Skeletal muscle cell (primary cell): ENCODE data around the gene LRFN3.

Source experiments
- DNase-seq: peaks from one replicate; pipeline ENCODE4 v3.0.0-alpha.2; 2010; ENCODE audit warnings: low read depth
- H3K4me3 ChIP-seq: 2 replicates; pipeline ENCODE4 v1.5.1; 2011; ENCODE audit warnings: low read depth, mild to moderate bottlenecking, control low read depth, low read length, moderate library complexity

Gene LRFN3

DNA sequence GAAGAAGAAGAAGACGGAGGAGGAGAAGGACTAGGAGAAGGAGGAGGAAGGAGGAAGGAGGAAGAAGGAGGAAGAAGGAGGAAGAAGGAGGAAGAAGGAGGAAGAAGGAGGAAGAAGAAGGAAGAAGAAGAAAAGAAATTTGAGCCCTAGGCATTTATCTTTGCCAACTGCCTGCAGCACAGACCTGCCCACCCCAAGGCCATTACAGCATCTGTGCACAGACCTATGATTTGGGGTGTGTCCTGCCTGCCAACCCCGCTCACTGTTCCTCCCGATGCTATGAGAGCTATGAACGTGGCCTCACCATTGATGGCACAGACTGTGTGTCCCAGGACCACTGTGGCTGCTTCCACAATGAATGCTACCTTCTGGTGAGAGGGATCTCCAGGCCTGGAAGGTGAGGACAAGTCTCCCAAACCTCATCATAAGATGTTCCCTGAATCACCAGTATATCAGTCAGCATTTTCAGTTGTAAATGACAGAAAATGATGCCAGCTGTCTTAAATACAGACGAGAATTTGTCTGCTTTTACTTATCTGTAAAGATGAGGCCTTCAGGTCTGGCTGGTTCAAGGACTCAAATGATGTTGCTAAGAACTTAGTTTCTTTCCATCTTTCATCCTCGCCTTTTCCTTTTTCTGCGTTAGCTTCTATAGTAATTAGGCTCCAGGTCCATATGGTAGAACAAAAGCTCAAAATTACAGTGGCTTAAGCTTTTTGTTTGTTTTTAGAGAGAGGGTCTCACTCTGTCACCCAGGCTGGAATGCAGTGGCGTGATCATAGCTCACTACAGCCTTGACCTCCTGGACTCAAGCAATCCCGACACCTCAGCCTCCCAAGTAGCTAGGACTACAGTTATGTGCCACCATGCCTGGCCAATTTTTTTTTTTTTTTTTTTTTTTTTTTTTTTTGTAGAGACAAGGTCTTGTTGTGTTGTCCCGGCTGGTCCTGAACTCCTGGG lies 54.9 kb downstream of the LRFN3 start:
- H3K4me3 ChIP-seq, result no peak overlapping the region
- DNase-seq, result no peak

DNA sequence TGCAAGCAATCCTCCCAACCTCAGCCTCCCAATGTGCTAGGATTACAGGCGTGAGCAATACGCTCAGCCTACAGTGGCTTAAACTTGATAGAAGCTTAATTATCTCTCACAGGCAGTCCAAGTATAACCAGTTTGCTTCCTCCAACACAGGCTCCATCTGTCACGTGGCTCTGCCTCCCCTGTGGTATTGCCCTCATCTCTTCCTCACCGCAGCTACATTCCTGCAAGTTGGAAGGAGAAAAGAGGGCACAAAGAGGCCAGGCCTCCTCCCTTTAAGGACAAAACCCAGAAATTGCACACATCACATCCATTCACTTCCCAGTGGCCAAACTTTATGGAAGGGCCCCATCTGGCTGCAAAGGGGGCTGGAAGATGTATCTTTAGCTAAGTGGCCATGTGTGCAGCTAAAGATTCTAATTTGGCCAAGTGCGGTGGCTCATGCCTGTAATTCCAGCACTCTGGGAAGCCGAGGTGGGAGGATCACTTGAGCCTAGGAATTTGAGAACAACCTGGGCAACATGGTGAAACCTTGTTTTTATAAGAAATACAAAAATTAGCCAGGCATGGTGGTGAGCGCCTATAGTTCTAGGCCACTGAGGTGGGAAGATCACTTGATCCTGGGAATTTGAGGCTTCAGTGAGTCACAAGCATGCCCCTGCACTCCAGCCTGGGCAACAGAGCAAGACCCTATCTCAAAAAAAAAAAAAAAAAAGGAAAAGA lies 55.7 kb downstream of the LRFN3 start:
- no peak overlapping the region for H3K4me3 ChIP-seq
- no peak for DNase-seq

GRCh38 chr19:35992907-35993765 lies 57.0 kb downstream of the LRFN3 start:
- no peak for DNase-seq
- no peak overlapping the region for H3K4me3 ChIP-seq

DNA sequence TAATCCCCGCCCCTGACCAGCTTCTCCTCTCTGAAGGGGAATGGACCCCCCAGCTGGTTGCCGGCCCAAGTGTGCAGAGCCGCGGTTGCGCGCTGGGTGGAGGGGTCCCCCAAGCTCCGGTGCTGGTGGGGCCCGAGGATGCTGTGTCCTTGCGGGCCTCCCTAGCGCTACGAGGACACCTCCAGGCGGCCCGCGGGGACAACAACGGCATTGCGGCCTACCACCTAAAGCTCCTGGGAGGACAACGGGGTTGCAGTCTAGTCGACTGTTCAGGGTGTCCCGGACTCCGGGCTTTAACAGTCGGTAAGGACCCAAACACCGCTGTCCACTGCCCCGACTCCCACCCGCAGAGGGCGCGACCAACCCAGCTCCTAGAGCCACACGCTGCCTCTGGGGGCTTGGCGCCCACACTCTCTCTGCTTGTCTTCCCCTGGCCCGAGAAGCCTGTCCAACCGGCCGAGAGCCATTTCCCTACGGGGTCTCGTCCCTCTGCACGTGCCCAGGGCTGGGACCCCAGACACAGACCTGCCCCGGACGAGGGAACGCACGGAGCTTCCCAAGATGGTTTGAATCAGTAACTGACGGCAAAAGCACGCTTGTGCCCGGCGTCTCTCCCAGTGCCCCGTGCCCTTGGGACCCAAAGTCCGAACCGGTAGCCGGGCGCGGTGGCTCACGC lies 57.9 kb downstream of the LRFN3 start:
- no peak for DNase-seq
- H3K4me3 ChIP-seq, result peak overlapping the region; percentile 85
